Thoracic aorta (tissue), 2 donors: ENCODE results near the gene ARMC7. TPM values are rescaled to one million over a fixed set of nuclear protein-coding genes. Genes with fewer than 3 reads are reported as not detected.

ENCODE experiments used
- ATAC-seq: fragments of 150-250 bp; one replicate; pipeline ENCODE4 v1.8.0; 2017; ENCODE audit warnings: low read depth; ENCODE audit not compliant: insufficient number of reproducible peaks, low FRiP score
- DNase-seq: peaks from one replicate; pipeline ENCODE4 v3.0.0-alpha.2; 2020; ENCODE audit warnings: low spot score
- H3K27ac ChIP-seq, 2 donors: fragments of 200-600 bp; sonication (generic); 1 replicate in 1 of 2; 2 replicates in 1 of 2; pipeline ENCODE4 v1.5.1; 2016; ENCODE audit warnings: mild to moderate bottlenecking in 2 of 2, moderate library complexity in 2 of 2
- H3K27me3 ChIP-seq: fragments of 200-600 bp; sonication (generic); replicated peaks from 2 replicates; pipeline ENCODE4 v1.6.0; 2016; ENCODE audit warnings: mild to moderate bottlenecking; ENCODE audit not compliant: insufficient read depth
- H3K36me3 ChIP-seq: fragments of 200-600 bp; sonication (generic); one replicate; pipeline ENCODE4 v1.5.1; 2016
- H3K4me1 ChIP-seq, 2 donors: fragments of 200-600 bp; sonication (generic); 1 replicate in 1 of 2; 2 replicates in 1 of 2; pipeline versions ENCODE4 v1.5.1 to v1.6.0; 2016; ENCODE audit warnings: low read depth in 2 of 2, mild to moderate bottlenecking in 1 of 2; ENCODE audit not compliant: control insufficient read depth in 1 of 2
- H3K4me3 ChIP-seq: fragments of 200-600 bp; sonication (generic); 2 replicates; pipeline ENCODE4 v1.5.1; 2016; ENCODE audit warnings: mild to moderate bottlenecking
- H3K9me3 ChIP-seq: fragments of 200-600 bp; sonication (generic); 2 replicates; pipeline ENCODE4 v1.5.1; 2016
- CTCF ChIP-seq: fragments of 200-600 bp; sonication (generic); IDR thresholded peaks from one replicate; pipeline ENCODE4 v1.5.1; 2019; ENCODE audit warnings: antibody characterized with exemption
- total RNA-seq, 2 donors: library from RNA; depleted of rRNA; stranded (reverse); fragments of >200 nt; gene quantifications; one replicate each; pipeline versions ENCODE4 v1.1.0 to v1.2.3, GENCODE V29; 2016

ARMC7 gene
- 1 to 10 TPM; 6.1 to 7.6 TPM for total RNA-seq

GRCh38 chr17:75109407-75110233 is at the start of gene ARMC7:
Gene ARMC7, plus strand, starts transcription at chr17:75109969. Its CDS starts 320 bp downstream, at chr17:75110289.
- peaks cover 14 to 33% of the 10 kb centered on the region in 2 donors for H3K4me1 ChIP-seq
- H3K9me3 ChIP-seq: no peaks in the 10 kb centered on the region
- peak within 1 kb of the TSS; percentile 94 for H3K4me3 ChIP-seq
- no peaks in the 10 kb centered on the region for H3K36me3 ChIP-seq
- DNase-seq: peak; percentile 32
- no peak within 1 kb of the TSS for H3K27ac ChIP-seq
- ATAC-seq: no peak
- no peak for TF ChIP-seq CTCF
- no peaks in the 10 kb centered on the region for H3K27me3 ChIP-seq

GRCh38 chr17:75060434-75061054 is 49.2 kb upstream of the ARMC7 start:
- Histone ChIP-seq H3K4me1 (no peaks in the 10 kb centered on the region), H3K27me3 (no peaks in the 10 kb centered on the region), H3K27ac (no peak overlapping the region), H3K4me3 (no peak overlapping the region), H3K9me3 (no peaks in the 10 kb centered on the region), H3K36me3 (peaks cover 52% of the 10 kb centered on the region)
- ATAC-seq: no peak
- no peak for DNase-seq
- no peak for TF ChIP-seq CTCF

- TF ChIP-seq CTCF: no peak
- no peak for ATAC-seq
- DNase-seq: no peak
- no peaks in the 10 kb centered on the region for H3K27me3 ChIP-seq
- no peaks in the 10 kb centered on the region for H3K9me3 ChIP-seq
- H3K4me3 ChIP-seq: no peak overlapping the region
- H3K27ac ChIP-seq: no peak overlapping the region
- no peaks in the 10 kb centered on the region for H3K4me1 ChIP-seq
- H3K36me3 ChIP-seq: peaks cover 56% of the 10 kb centered on the region
Measured at GRCh38 chr17:75061055-75061438, 48.7 kb upstream of the ARMC7 start.

GRCh38 chr17:75061618-75062017 is 48.2 kb upstream of the ARMC7 start:
- H3K36me3 ChIP-seq: peaks cover 56% of the 10 kb centered on the region
- no peaks in the 10 kb centered on the region for H3K9me3 ChIP-seq
- no peaks in the 10 kb centered on the region for H3K27me3 ChIP-seq
- H3K27ac ChIP-seq: no peak overlapping the region
- no peak for DNase-seq
- TF ChIP-seq CTCF: no peak
- H3K4me1 ChIP-seq: no peaks in the 10 kb centered on the region
- H3K4me3 ChIP-seq: no peak overlapping the region
- ATAC-seq: no peak

GRCh38 chr17:75063201-75063600 is 46.6 kb upstream of the ARMC7 start:
- Histone ChIP-seq H3K27me3 (no peaks in the 10 kb centered on the region), H3K27ac (no peak overlapping the region), H3K9me3 (no peaks in the 10 kb centered on the region), H3K36me3 (peaks cover 56% of the 10 kb centered on the region), H3K4me1 (no peaks in the 10 kb centered on the region), H3K4me3 (no peak overlapping the region)
- DNase-seq: no peak
- no peak for ATAC-seq
- TF ChIP-seq CTCF: no peak
